Skeletal muscle cell (primary cell): ENCODE data around the gene KERA.
"Not testable (repeated sequence)": the region's sequence is repeated elsewhere in the genome, so short reads cannot be mapped to it uniquely, and the experiment has no call there.

ENCODE experiments used
- DNase-seq: peaks from one replicate; pipeline ENCODE4 v3.0.0-alpha.2; 2010; ENCODE audit warnings: low read depth
- H3K4me3 ChIP-seq: 2 replicates; pipeline ENCODE4 v1.5.1; 2011; ENCODE audit warnings: low read depth, mild to moderate bottlenecking, control low read depth, low read length, moderate library complexity

Gene KERA, protein sequence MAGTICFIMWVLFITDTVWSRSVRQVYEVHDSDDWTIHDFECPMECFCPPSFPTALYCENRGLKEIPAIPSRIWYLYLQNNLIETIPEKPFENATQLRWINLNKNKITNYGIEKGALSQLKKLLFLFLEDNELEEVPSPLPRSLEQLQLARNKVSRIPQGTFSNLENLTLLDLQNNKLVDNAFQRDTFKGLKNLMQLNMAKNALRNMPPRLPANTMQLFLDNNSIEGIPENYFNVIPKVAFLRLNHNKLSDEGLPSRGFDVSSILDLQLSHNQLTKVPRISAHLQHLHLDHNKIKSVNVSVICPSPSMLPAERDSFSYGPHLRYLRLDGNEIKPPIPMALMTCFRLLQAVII

DNA sequence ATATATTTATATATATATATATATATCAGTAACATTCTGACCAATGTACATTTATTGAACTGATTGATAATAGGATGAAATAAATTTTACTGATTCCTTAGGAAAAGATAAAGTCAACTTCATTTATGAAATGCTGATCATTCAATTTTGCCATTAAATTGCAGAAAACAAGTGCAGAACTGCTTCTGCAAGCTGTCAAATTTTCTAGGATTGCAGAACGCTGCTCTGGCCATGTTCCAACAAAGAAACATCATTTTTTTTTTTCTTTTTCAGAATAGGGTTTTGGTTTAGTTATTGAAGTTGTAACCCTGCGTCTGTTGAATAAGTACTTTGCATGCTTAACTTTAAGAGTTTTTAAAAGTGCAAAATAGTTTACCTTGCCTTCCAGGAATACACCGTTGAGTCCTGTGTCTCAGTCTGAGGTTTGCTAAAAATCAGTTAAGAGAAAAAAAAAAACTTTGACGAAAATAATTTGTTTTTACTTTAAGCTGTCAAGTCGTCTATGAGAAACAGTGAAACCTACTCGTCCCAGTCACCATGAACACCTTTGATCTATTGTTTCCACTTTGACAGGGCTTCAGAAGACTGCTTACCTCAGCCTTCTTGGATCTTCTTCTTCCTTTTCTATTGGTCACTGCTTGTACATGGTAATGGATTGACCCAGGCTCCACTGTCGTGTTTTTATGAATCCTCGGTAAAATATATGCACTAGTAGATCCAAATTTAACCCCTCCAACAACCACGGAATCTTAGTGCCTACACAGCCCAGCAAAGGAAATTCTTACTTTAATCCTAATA, at the start of gene KERA:
Gene KERA, minus strand, starts transcription at position 657 of the 798 bp plus-strand sequence. CDS start 1,743 bp downstream, outside the sequence.
- DNase-seq = no peak
- H3K4me3 ChIP-seq = no peak within 1 kb of the TSS

DNA sequence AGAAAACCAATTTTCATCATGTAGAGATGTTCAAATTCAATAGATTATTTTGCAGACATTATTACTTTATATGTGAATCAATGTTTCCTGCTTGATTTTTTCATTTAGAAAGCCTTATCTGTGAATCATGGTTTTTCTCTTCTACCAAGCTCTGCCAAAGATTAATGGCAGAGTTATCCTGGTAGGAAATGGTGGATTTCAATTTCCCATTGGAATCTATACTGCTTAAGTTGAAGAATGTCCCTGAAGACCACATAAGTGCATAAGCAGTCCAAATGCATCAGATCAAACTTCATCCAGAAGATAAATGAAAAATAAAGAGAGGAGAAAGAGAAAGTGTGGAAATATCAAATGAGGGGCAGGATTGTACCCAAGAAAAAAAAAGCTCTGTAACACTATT, 48.5 kb upstream of the KERA start:
- no peak overlapping the region for H3K4me3 ChIP-seq

DNA sequence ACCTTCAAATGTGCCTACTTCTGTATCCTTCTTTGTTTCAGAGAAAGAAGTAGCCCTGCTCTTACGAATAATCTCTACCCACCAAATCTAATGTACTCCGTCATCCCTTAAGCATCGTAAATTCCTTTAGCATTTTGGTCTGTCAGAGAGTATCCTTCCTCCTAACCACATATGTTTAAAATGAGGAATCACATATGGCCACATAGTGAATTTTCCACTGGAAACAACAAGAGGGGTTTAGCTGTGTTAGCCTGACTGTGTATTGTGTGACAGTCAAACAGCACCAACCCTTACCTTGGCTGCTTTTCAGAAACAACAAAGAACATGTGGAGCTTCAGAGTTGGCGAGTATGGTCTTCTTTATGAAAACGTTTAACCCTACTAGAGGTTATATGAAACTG, 48.0 kb upstream of the KERA start:
- DNase-seq = no peak
- H3K4me3 ChIP-seq = no peak overlapping the region

More for the DNA sequence above, 48.5 kb upstream of the KERA start:
- DNase-seq = no peak

DNA sequence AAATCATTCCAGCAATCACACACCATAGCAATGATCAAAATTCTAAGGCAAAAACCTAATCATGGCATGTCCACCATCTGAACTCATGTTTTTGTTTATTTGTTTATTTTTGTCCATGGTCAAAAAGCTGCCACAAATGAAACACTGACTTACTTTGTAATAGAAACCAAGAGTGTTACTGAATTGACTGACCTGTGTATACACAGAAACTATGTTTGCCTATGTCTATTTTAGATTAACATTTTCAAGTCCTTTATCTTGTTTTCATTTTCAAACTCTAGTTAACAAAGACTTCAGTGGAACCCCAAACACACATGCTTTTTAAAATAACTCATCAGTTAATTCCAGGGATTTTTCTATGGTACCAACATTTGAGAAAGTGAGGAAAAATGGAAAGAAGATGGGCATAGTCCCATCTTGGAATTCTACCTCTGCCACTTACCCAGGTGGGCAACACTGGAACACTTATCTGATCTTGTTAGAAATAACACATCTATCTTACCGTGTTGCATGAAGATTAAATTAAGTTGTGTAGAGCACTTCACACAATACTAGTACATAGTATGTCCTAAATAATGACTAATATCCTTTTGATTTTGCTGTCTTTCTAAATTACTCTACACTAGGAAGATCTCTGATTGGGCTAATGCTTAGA, 47.1 kb upstream of the KERA start:
- H3K4me3 ChIP-seq = no peak overlapping the region
- DNase-seq = no peak

DNA sequence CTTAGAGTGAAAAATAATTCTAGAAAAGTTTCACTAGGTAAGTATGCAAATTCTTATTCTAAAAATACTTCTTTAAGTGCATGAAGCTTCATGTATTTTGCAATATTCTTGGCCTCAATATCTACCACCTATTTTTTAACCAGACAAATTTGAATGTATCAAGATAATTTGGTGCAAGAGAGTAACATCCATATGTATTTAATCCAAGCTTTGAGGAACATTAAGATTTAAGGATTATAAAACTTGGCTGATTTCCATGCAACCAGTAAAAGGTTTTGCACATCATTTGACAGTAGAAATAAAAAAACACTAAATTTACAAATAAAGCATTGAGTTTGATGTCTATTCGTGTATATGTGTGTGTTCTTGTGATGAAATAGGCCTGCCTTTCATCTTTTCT, 45.8 kb upstream of the KERA start:
- no peak overlapping the region for H3K4me3 ChIP-seq
- no peak for DNase-seq

DNA sequence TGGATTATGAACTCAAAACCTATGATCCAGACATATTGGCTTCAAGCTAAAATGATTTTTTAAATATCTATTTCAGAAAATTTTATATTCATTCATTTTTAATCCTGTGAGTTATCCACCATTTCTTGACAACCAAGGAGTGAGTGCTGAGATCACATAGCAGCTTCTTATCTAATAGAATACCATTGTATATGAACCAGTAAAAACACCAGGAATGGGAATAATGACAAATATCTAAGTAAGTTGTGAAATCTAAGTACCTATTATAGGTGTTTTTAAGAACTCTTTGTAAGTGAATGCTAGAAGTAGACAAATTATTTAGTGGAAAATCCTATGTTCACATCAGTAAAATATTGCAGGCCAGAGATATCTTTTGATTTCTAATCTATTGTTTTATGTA, 45.3 kb upstream of the KERA start:
- no peak for DNase-seq
- H3K4me3 ChIP-seq = no peak overlapping the region

DNA sequence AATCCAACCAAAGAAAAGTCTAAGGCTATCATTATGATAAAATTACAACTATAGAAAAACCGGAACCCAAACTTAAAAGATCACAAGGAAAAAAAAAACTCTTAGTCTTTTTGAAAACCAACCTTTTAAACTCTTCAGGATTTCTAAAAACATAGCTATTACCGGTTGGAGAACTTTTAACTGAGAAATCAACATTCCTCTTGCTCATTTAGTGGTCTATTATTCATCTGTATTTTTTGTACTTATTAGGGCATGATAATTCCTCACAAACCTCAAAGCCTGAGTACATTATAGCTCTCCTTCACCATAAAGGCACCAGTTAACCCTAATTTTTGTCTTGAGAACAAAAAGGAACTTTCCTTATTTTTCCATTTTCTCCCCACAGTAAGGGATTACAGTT, 43.1 kb upstream of the KERA start:
- no peak for DNase-seq
- H3K4me3 ChIP-seq = no peak overlapping the region

DNA sequence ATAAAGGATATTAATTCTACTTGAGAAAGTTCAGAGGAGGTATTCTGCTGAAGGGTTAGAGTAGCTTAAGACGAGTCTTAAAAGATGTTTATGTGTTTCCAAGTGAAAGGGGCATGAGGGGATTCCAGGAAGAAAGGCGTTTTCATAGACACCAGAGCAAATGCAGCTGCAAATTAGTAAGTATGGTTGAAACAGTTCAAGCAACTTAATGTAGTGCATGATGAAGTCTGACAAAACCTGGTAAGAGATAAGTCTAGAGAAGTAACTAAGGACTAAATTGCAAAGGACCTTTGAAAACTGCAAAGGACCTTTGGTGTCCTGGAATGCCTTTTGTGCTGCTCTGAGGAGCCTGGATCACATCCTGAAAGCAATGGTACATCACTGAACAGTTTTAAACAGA, 42.0 kb upstream of the KERA start:
- DNase-seq = no peak

DNA sequence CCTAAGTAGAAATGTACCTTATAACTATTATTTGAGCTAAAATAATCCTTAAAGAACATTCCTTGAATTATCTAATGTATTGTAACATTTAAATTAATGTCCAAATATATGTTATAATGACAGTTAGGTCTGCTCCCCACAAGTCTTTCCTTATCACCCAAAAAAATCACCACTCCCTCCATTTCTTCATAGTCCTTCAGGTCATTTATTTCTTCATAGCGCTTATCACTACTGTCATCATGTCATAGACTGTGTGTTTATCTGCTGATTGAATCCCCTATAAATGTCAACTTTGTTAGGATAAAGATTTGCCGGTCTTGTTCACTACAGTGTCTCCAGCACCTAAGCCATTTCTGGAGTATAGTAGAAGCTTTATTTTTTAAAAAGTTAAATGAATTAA, 41.5 kb upstream of the KERA start:
- no peak for DNase-seq
- H3K4me3 ChIP-seq = no peak overlapping the region

More for the DNA sequence above, 42.0 kb upstream of the KERA start:
- no peak overlapping the region for H3K4me3 ChIP-seq

DNA sequence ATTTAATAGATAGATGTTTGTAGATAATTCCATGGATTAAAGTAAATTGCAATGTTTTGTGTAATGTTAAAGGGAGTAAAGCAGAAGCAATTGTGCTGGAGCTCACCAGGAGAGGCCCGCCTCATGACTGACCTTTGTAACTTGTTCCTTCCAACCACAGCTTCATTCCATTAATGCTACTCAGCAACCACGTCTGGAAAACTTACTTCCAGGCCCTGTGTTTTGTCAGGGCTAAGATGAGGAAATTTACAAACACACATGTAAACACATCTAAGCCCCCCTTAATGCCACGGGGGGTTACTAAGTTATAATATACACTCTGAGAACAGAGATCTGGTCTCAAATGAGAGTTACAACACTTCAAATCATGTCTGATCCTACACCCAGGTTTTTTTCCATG, 41.1 kb upstream of the KERA start:
- H3K4me3 ChIP-seq = no peak overlapping the region
- peak; percentile 90 for DNase-seq

DNA sequence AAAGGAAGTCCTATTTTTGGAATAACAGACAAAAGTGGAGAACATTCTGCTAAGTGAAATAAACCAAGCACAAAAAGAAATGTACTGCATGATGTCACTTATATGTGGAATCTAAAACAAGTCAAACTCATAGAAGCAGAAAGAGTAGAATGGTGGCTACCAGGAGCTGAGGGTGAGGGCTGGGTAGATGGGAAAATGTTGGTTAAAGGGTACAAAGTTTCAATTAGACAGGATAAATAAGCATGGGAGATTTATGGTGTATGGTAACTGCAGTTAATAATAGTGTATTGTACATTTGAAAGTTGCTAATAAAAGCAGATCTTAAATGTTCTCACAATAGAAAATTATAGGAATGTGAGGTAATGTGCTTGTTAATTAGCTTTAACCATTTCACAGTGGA, 40.6 kb upstream of the KERA start:
- no peak for DNase-seq
- no peak overlapping the region for H3K4me3 ChIP-seq

DNA sequence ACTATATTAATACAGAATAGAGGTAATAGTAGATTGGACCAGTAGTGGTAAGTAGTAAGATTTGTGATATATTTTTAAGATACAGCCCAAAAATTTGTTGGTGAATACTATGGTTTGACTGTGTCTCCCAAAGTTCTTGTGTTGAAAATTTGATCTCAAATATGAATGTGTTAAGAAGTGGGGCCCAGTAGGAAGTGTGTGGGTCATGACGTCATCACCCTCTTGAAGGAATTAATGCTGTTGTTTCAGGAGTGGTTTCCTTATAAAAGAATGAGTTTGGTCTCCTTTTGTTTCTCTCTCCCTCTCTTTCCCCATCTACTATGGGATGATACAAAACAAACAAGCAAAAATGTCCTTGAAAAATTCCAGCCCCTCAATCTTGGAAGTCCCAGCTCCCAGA, 37.1 kb upstream of the KERA start:
- H3K4me3 ChIP-seq = no peak overlapping the region
- DNase-seq = no peak

DNA sequence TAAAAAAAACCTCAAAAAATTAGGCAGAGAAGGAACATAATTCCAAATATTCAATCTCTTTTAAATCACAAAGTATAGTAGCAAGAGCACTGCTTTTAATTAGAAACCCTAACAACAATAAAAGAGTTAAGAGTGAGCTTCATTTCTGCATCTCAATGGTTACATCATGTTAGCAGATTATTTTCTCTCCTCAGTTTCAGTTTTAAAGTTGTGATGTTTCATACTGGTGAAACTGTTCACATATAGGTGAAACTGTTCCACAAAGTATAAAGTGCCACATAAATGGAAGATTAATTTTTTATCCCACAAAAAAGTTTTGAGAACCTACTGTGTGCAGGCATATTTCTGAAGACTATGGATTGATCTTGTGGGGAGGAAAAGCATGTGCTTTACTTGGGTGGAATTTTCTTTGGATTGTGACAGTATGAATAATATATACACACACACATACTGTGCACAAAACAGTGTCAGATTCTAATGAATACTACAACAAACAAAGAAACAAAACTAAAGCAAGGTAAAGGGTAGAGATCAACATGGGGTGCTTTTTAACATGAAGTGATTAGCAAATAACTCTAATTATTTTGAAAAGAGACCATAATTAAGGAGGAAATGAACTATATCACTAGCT, 36.3 kb upstream of the KERA start:
- DNase-seq = no peak
- H3K4me3 ChIP-seq = no peak overlapping the region

DNA sequence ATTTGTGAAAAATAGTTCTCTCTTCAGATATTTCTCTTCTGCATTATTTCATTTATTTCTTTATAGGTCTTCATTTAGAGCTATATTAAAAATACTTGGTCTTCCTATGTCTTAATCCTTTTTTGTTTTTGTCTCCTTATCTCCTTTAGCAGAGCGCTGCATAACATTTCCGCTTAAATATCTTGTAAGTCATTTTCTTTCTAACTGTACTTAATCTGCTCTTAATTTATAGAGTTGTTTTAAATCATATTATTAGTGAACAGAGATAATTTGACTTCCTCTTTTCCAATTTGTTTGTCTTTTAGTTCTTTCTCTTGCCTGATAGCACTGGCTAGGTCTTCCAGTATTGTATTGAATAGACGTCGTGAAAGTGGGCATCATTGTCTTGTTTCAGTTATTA, 35.5 kb upstream of the KERA start:
- no peak for DNase-seq
- no peak overlapping the region for H3K4me3 ChIP-seq

DNA sequence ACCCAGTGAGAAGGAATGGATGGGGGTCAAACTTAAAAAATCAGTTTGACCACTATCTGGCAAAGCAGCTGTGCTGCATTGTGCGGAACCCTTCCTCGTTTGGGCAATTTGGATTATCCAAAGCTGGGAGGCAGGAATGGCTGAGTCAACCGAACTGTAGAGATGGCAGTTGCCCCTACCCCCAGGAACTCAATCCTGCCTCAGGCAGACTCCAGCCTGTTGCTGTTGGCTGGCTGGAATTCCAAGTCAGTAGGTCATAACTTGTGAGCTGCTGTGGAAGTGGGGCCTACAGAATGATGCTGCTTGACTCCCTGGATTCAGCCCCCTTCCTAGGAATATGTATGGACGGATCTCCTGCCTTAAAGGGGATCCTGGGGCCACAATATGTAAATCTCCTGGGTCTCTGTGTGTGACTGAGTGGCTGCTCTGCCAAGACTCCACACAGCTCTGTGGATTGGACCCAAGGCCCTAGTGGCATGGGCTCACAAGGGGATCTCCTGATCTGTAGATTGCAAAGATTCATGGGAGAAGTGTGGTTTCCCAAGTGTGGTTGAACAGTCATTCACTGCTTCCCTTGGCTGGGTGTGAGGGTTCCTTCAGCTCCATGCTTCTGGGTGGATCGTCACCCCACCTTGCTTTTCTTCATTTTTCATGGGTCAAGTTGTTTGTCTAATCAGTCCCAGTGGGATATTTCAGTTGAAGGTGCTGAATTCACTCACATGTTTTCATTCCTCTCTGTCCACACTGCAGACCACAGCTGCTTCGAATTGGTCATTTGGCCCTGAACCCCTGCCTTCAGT, 34.3 kb upstream of the KERA start:
- H3K4me3 ChIP-seq = no peak overlapping the region
- no peak for DNase-seq

DNA sequence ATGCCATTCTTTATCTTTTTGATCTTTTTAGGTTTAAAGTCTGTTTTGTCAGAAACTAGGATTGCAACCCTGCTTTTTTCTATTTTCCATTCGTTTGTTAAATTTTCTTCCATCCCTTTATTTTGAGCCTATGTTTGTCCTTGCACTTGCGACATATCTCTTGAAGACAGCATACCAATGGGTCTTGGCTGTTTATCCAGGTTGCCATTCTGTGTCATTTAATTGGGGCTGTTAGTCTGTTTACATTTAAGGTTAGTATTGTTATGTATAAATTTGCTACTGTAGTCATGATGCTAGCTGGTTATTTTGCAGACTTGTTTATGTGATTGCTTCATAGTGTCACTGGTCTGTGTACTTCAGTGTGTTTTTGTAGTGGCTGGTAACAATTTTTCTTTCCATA, 32.1 kb upstream of the KERA start:
- H3K4me3 ChIP-seq, DNase-seq: not testable (repeated sequence)

DNA sequence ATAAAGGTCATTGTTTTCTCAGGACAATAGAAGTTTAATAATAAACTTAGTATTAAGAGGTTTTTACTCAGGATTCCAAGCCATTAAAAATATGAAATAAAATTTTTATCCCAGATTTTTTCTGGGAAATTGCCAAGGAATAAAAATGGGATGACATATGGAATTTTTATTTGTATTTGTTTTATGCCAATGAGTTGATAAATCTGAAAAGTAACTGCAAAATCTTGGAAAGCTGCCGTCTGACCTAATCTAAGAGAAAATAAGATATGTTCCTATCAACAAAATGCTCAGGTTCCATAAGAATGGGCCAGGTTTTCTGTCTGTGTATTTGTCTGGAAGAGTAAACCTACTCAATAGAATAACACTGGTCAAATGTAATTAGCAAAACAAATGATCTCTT, 22.2 kb upstream of the KERA start:
- H3K4me3 ChIP-seq = no peak overlapping the region
- no peak for DNase-seq

DNA sequence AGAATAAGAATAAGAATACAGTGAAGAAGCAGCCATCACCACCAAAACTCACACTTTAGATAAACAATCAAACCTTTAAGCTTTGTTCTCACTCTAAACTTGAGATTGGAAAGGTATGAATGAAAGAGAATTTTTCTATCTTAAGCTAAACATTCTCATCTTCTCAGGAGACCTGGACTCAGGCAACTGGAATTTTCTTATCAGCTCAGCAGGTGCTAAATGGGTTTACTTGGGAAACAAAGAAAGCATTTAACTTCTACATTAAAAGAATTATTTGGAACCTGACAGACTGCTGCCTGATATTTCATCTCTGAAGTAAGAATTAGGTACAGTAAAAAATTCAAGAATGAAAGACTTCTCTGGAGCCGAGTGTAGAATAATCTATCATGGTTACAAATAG, 20.7 kb upstream of the KERA start:
- H3K4me3 ChIP-seq = no peak overlapping the region
- DNase-seq = no peak

DNA sequence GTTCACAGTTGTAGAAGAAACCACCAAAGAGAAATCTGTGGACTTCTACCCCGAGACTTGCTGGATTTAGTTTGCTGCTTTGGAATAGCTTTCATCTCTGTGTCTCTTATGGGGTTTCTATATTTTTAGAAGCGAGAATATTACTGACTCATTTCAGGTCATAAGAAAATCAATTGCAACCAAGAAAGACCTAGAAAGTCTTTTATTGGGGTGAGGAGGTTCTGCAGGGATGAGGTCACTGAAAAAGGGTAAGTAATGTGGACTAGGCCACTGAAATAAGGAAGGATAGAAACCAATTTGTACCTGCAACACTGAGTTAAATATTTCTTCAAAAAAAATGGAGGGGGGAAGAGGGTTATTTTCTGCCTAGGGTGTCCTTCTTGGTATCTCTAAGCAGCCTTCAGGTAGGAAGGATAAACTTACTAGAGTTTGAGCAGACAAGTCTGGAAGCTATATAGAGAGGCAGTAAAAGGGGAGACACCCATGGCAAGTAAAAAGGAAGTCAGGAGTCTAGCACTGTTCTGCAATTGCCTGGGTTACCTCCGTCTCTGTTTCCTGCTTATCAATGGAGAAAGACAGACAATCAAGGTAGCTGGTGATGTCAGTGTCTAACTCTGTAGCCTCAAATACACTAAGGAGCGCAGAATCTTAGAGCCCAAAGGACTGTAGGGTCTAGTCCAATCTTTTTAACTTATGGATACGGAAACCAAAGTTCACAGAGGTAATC, 19.6 kb upstream of the KERA start:
- no peak for DNase-seq
- no peak overlapping the region for H3K4me3 ChIP-seq
